BJ (cell line): ENCODE measurements around the gene RTN4RL1. TPM values are rescaled to one million over a fixed set of nuclear protein-coding genes. Genes with fewer than 3 reads are reported as not detected.

Experiments used
- CTCF ChIA-PET: fragments of 350-600 bp; formaldehyde crosslinking; extraction: SDS; loops from one replicate; lab custom pipeline; 2021; ENCODE audit warnings: antibody characterized with exemption, inconsistent platforms; lab: Yijun Ruan, JAX
- POLR2A ChIA-PET: fragments of 300-600 bp; sonication (Branson Sonifier 250); formaldehyde crosslinking; extraction: SDS; loops from one replicate; lab custom pipeline; 2021; ENCODE audit warnings: antibody characterized with exemption; lab: Charles Lee
- DNase-seq: peaks from one replicate; pipeline ENCODE4 v3.0.0-alpha.2; 2011; ENCODE audit warnings: low read depth
- H3K27me3 ChIP-seq: 2 replicates; pipeline ENCODE4 v1.6.0; 2011; ENCODE audit warnings: low read length; ENCODE audit not compliant: control insufficient read depth, insufficient read depth
- H3K36me3 ChIP-seq: 2 replicates; pipeline ENCODE4 v1.5.1; 2011; ENCODE audit warnings: low read length; ENCODE audit not compliant: control insufficient read depth, insufficient read depth
- H3K4me3 ChIP-seq: 2 replicates; pipeline ENCODE4 v1.5.1; 2011; ENCODE audit warnings: low read depth, mild to moderate bottlenecking, control low read depth, low read length
- polyA plus RNA-seq: library from polyadenylated mRNA; depleted of rRNA; stranded (reverse); fragments of >200 nt; gene quantifications from 2 replicates; pipeline ENCODE4 v1.2.3, GENCODE V29; 2011
- TF ChIP-seq, protein P1 (sequence below): IDR thresholded peaks from 2 replicates; pipeline ENCODE4 v1.5.1; 2011; ENCODE audit warnings: low read depth, mild to moderate bottlenecking, control low read depth, inconsistent platforms, low read length, moderate library complexity; ENCODE audit not compliant: insufficient read depth

The RTN4RL1 gene
- polyA plus RNA-seq, 1 experiment, result 0.32 TPM

- ChIA-PET CTCF (interaction anchor here (0.7 to 2.6 kb wide), 9 partner anchors 10 to 357 kb away, joined by 3 to 21 read pairs (median 3); no protein-coding TSS in a partner anchor), POLR2A (interaction anchor here (0.6 kb wide), 1 partner anchor 86 kb away, joined by 7 read pairs; no protein-coding TSS in a partner anchor)
- TF ChIP-seq, protein P1, sequence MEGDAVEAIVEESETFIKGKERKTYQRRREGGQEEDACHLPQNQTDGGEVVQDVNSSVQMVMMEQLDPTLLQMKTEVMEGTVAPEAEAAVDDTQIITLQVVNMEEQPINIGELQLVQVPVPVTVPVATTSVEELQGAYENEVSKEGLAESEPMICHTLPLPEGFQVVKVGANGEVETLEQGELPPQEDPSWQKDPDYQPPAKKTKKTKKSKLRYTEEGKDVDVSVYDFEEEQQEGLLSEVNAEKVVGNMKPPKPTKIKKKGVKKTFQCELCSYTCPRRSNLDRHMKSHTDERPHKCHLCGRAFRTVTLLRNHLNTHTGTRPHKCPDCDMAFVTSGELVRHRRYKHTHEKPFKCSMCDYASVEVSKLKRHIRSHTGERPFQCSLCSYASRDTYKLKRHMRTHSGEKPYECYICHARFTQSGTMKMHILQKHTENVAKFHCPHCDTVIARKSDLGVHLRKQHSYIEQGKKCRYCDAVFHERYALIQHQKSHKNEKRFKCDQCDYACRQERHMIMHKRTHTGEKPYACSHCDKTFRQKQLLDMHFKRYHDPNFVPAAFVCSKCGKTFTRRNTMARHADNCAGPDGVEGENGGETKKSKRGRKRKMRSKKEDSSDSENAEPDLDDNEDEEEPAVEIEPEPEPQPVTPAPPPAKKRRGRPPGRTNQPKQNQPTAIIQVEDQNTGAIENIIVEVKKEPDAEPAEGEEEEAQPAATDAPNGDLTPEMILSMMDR, result no peak
- Histone ChIP-seq H3K4me3 (no peak overlapping the region), H3K36me3 (peaks cover 3% of the 10 kb centered on the region; the same call in 1 of the 2 replicates), H3K27me3 (no peaks in the 10 kb centered on the region)
- DNase-seq, result no peak
These were observed 45.3 kb upstream of the RTN4RL1 start for GRCh38 chr17:2070241-2071023.

- no peak for DNase-seq
- Histone ChIP-seq H3K4me3 (no peak overlapping the region), H3K36me3 (peaks cover 11% of the 10 kb centered on the region), H3K27me3 (no peaks in the 10 kb centered on the region)
- CTCF ChIA-PET, result interaction anchor here (0.7 to 7.0 kb wide), 12 partner anchors 8 to 176 kb away, joined by 3 to 58 read pairs (median 3); partner anchors contain the start of gene HIC1
- TF ChIP-seq, protein P1, result no peak
- POLR2A ChIA-PET, result interaction anchor here (0.6 kb wide), 1 partner anchor 37 kb away, joined by 3 read pairs; no protein-coding TSS in a partner anchor
These were observed 43.5 kb upstream of the RTN4RL1 start for GRCh38 chr17:2068519-2069051.

- CTCF ChIA-PET, result interaction anchor here (0.7 to 7.0 kb wide), 12 partner anchors 9 to 177 kb away, joined by 3 to 58 read pairs (median 3); partner anchors contain the start of gene HIC1
- TF ChIP-seq, protein P1, result peak; percentile 56
- Histone ChIP-seq H3K36me3 (peaks cover 12% of the 10 kb centered on the region), H3K4me3 (no peak overlapping the region), H3K27me3 (no peaks in the 10 kb centered on the region)
- peak; percentile 85 for DNase-seq
- POLR2A ChIA-PET, result interaction anchor here (0.6 kb wide), 1 partner anchor 37 kb away, joined by 3 read pairs; no protein-coding TSS in a partner anchor
These were observed 42.9 kb upstream of the RTN4RL1 start for GRCh38 chr17:2068031-2068518.

DNA sequence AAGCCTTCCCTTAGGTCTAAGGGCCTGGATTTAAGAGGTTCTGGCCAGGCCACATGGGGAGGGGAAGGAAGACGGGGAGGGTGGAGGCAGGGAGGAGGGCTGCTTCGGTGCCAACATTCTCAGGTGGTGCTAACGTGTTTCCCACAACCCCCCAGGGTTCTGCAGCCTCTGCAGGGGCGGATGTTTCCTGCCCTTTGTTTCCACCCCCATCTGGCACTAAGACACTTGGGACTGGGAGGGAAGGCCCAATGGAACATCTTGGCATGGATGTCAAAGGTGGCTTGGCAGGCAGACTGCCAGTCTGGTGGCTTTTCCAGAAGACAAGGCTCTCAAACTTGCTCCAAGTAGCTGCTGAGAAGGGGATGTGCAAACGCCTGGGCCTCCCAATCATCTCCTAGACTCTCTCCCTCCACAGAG, 42.5 kb upstream of the RTN4RL1 start:
- Histone ChIP-seq H3K4me3 (no peak overlapping the region), H3K27me3 (no peaks in the 10 kb centered on the region), H3K36me3 (peaks cover 14% of the 10 kb centered on the region)
- no peak for DNase-seq
- TF ChIP-seq, protein P1, result no peak
- ChIA-PET CTCF (interaction anchor here (0.7 to 7.0 kb wide), 10 partner anchors 9 to 177 kb away, joined by 3 to 58 read pairs (median 3); partner anchors contain the start of gene HIC1), POLR2A (interaction anchor here (0.6 kb wide), 2 partner anchors 38 to 236 kb away, joined by 3 to 4 read pairs; partner anchors contain the start of gene SRR)
